ENCODE measurements around the gene CNR2. TPM values are rescaled to one million over a fixed set of nuclear protein-coding genes. Genes with fewer than 3 reads are reported as not detected.

CNR2 gene
- total RNA-seq, 1 experiment from 2014 or later: not detected

DNA sequence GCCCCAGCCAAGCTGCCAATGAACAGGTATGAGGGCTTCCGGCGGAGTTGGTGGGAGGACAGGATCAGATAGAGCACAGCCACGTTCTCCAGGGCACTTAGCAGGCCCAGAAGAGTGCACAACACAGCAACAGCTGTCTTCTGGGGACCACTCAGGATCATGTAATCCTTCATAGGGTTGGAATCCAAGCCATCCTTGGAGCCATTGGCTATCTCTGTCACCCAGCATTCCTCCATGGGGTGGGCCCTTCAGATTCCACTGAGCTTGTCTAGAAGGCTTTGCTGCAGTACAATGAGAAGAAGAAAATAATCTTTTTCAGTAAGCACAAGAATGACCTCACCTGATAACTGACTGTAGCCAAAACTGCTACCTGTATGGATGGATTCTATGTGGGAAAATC is 37.8 kb downstream of the CNR2 start:
- H3K9me3 ChIP-seq (ENCODE audit: insufficient read depth, low read depth): peaks cover 5% of the 10 kb centered on the region; the same call in 1 of the 2 replicates
- no peaks in the 10 kb centered on the region for H3K27me3 ChIP-seq (ENCODE audit: insufficient read depth, low read depth)
- POLR2A ChIA-PET (ENCODE audit: unreplicated experiment): no interaction called here
- no peaks in the 10 kb centered on the region for H3F3A ChIP-seq (ENCODE audit: insufficient read depth, low read depth)
- H3K79me2 ChIP-seq (ENCODE audit: low read depth): no peaks in the 10 kb centered on the region
- CTCF ChIA-PET: no interaction called here
- intact Hi-C loops (cut with micrococcal nuclease; ENCODE audit: unreplicated experiment): no loop called here
- H2AFZ ChIP-seq: no peak overlapping the region
- H4K20me1 ChIP-seq (ENCODE audit: insufficient read depth): no peaks in the 10 kb centered on the region
- H3K27ac ChIP-seq: no peak overlapping the region
- BruUV-seq (replicated peaks): no TSS peak
- TF ChIP-seq, protein P1, sequence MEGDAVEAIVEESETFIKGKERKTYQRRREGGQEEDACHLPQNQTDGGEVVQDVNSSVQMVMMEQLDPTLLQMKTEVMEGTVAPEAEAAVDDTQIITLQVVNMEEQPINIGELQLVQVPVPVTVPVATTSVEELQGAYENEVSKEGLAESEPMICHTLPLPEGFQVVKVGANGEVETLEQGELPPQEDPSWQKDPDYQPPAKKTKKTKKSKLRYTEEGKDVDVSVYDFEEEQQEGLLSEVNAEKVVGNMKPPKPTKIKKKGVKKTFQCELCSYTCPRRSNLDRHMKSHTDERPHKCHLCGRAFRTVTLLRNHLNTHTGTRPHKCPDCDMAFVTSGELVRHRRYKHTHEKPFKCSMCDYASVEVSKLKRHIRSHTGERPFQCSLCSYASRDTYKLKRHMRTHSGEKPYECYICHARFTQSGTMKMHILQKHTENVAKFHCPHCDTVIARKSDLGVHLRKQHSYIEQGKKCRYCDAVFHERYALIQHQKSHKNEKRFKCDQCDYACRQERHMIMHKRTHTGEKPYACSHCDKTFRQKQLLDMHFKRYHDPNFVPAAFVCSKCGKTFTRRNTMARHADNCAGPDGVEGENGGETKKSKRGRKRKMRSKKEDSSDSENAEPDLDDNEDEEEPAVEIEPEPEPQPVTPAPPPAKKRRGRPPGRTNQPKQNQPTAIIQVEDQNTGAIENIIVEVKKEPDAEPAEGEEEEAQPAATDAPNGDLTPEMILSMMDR (conservative IDR thresholded peaks at IDR 0.05): no peak
- TF ChIP-seq EZH2 (IDR thresholded peaks at IDR 0.05; ENCODE audit: low read depth): no peak
- H3K36me3 ChIP-seq (ENCODE audit: low read depth): no peaks in the 10 kb centered on the region
- no peak for DNase-seq
- no peak overlapping the region for H3K4me2 ChIP-seq
- no peak overlapping the region for H3K4me3 ChIP-seq
- H3K9me2 ChIP-seq (ENCODE audit: insufficient read depth): no peaks in the 10 kb centered on the region
- H3K4me1 ChIP-seq (replicated peaks; ENCODE audit: insufficient read depth): no peaks in the 10 kb centered on the region

DNA sequence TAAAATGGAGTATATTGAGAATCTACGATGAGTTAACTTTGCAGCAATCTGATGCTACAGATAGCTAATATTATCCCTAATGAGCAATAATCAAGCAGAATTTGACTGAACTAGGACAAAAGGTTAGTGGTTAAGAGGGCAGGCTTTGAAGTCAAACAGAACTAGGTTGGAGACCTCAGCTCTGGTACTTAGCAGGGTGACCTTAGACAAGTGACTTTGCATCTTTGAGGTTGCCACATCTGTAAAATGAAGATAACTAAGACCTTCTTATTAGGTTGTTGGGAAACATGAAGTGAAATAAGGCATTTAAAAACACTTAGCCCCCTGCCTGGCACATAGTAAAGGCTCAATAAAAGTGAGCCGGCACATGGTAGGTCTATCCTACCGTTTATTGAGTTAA is 40.7 kb downstream of the CNR2 start:
- Histone ChIP-seq H2AFZ (no peak overlapping the region), H3K36me3 (ENCODE audit: low read depth) (no peaks in the 10 kb centered on the region), H3K9me3 (ENCODE audit: insufficient read depth, low read depth) (no peaks in the 10 kb centered on the region), H3K4me1 (replicated peaks; ENCODE audit: insufficient read depth) (peaks cover under 1% of the 10 kb centered on the region; the same call in 1 of the 2 replicates), H3K27me3 (ENCODE audit: insufficient read depth, low read depth) (no peaks in the 10 kb centered on the region), H3F3A (ENCODE audit: insufficient read depth, low read depth) (no peaks in the 10 kb centered on the region), H3K79me2 (ENCODE audit: low read depth) (no peaks in the 10 kb centered on the region), H3K27ac (no peak overlapping the region), H3K9me2 (ENCODE audit: insufficient read depth) (no peaks in the 10 kb centered on the region), H3K4me3 (no peak overlapping the region), H3K4me2 (no peak overlapping the region), H4K20me1 (ENCODE audit: insufficient read depth) (no peaks in the 10 kb centered on the region)
- TF ChIP-seq EZH2 (IDR thresholded peaks at IDR 0.05; ENCODE audit: low read depth): no peak
- TF ChIP-seq, protein P1 (conservative IDR thresholded peaks at IDR 0.05): no peak
- no TSS peak for BruUV-seq (replicated peaks)
- DNase-seq: no peak
- intact Hi-C loops (cut with micrococcal nuclease; ENCODE audit: unreplicated experiment): no loop called here
- ChIA-PET CTCF (no interaction called here), POLR2A (ENCODE audit: unreplicated experiment) (no interaction called here)

DNA sequence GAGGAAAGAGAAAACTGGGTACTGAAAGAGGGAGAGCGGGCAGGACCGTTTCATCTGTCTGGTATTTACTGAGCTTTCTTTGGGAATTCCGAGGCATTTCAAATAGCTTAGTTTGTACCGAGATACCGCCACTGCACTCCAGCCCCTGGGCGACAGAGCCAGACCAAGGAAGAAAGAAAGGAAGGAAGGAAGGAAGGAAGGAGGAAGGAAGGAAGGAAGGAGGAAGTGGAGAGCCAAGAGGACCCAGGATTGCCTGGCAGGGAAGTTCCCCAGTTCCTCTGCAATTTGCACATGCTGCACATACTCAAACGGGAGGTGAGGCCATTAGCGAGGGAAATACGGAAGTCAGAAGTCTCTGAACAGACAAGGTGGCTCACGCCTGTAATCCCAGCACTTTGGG is 44.1 kb downstream of the CNR2 start:
- ChIA-PET POLR2A (ENCODE audit: unreplicated experiment) (interaction anchor here (0.5 to 0.6 kb wide), 2 partner anchors 177 to 281 kb away, joined by 4 to 5 read pairs; partner anchors contain the start of gene RPL11), CTCF (interaction anchor here (0.7 to 1.0 kb wide), 3 partner anchors 19 to 59 kb away, joined by 3 to 4 read pairs (median 3); no protein-coding TSS in a partner anchor)
- Histone ChIP-seq H3K9me3 (ENCODE audit: insufficient read depth, low read depth) (no peaks in the 10 kb centered on the region), H2AFZ (no peak overlapping the region; the same call in 1 of the 2 replicates), H3K4me2 (no peak overlapping the region), H3K27me3 (ENCODE audit: insufficient read depth, low read depth) (no peaks in the 10 kb centered on the region), H3K4me3 (no peak overlapping the region), H3K27ac (no peak overlapping the region), H3K79me2 (ENCODE audit: low read depth) (no peaks in the 10 kb centered on the region), H3K36me3 (ENCODE audit: low read depth) (no peaks in the 10 kb centered on the region), H3K9me2 (ENCODE audit: insufficient read depth) (no peaks in the 10 kb centered on the region), H3F3A (ENCODE audit: insufficient read depth, low read depth) (peaks cover 12% of the 10 kb centered on the region; the same call in 1 of the 2 replicates), H3K4me1 (replicated peaks; ENCODE audit: insufficient read depth) (peaks cover 21% of the 10 kb centered on the region), H4K20me1 (ENCODE audit: insufficient read depth) (no peaks in the 10 kb centered on the region)
- TF ChIP-seq EZH2 (IDR thresholded peaks at IDR 0.05; ENCODE audit: low read depth): no peak
- TF ChIP-seq, protein P1 (conservative IDR thresholded peaks at IDR 0.05): no peak
- no peak for DNase-seq
- BruUV-seq (replicated peaks): no TSS peak
- intact Hi-C loops (cut with micrococcal nuclease; ENCODE audit: unreplicated experiment): loop anchor here (2.0 to 5.0 kb wide), 4 partner anchors 48 to 96 kb away; partner anchors contain the start of genes GALE and PNRC2

Measured in PC-9 (cell line).